Karpas-422 (cell line): ENCODE measurements around the gene TROAP. TPM values are rescaled to one million over a fixed set of nuclear protein-coding genes. Genes with fewer than 3 reads are reported as not detected.

Experiments used
- DNase-seq: peaks from one replicate; pipeline ENCODE4 v3.0.0-alpha.2; 2015
- H2AFZ ChIP-seq: fragments of 200-600 bp; sonication (generic); 2 replicates; pipeline ENCODE4 v1.6.1; 2014; ENCODE audit warnings: antibody characterized with exemption, low read length, mixed read lengths
- H3K27ac ChIP-seq: fragments of 200-600 bp; sonication (generic); 2 replicates; pipeline ENCODE4 v1.5.1; 2014; ENCODE audit warnings: mild to moderate bottlenecking, low read length, moderate library complexity
- H3K27me3 ChIP-seq: fragments of 200-600 bp; sonication (generic); 2 replicates; pipeline ENCODE4 v1.6.1; 2014; ENCODE audit warnings: low read length, mixed read lengths
- H3K36me3 ChIP-seq: fragments of 200-600 bp; sonication (generic); 2 replicates; pipeline ENCODE4 v1.6.1; 2014; ENCODE audit warnings: low read length, mixed read lengths; ENCODE audit not compliant: insufficient read depth
- H3K4me1 ChIP-seq: fragments of 200-600 bp; sonication (generic); 2 replicates; pipeline ENCODE4 v1.6.1; 2014; ENCODE audit warnings: mild to moderate bottlenecking, low read length, mixed read lengths
- H3K4me2 ChIP-seq: fragments of 200-600 bp; sonication (generic); 2 replicates; pipeline ENCODE4 v1.6.1; 2014; ENCODE audit warnings: low read length, low read depth, mild to moderate bottlenecking; ENCODE audit not compliant: poor library complexity, severe bottlenecking
- H3K4me3 ChIP-seq: fragments of 200-600 bp; sonication (generic); 2 replicates; pipeline ENCODE4 v1.5.1; 2014; ENCODE audit warnings: mild to moderate bottlenecking, antibody characterized with exemption, low read length, mixed read lengths
- H3K79me2 ChIP-seq: fragments of 200-600 bp; sonication (generic); 2 replicates; pipeline ENCODE4 v1.6.1; 2014; ENCODE audit warnings: mild to moderate bottlenecking, low read length, mixed read lengths
- H3K9ac ChIP-seq: fragments of 200-600 bp; sonication (generic); 2 replicates; pipeline ENCODE4 v1.6.0; 2014; ENCODE audit warnings: low read length
- H3K9me2 ChIP-seq: fragments of 200-600 bp; sonication (generic), shearing (Covaris generic); replicated peaks from 2 replicates; pipeline ENCODE4 v1.6.0; 2014; ENCODE audit warnings: mild to moderate bottlenecking, low read length, moderate library complexity; ENCODE audit not compliant: insufficient read depth
- H3K9me3 ChIP-seq: fragments of 300-700, 200-600 bp; sonication (generic); 2 replicates; pipeline ENCODE4 v1.6.1; 2014; ENCODE audit warnings: low read length, mixed read lengths
- H4K20me1 ChIP-seq: fragments of 200-600 bp; sonication (generic); 2 replicates; pipeline ENCODE4 v1.6.1; 2014; ENCODE audit warnings: mild to moderate bottlenecking, antibody characterized with exemption, low read length, low read depth; ENCODE audit not compliant: insufficient read depth
- total RNA-seq: library from RNA; depleted of rRNA; stranded (reverse); fragments of >200 nt; shearing (Covaris generic); gene quantifications from 2 replicates; pipeline ENCODE4 v1.2.3, GENCODE V29; 2014; ENCODE audit warnings: low replicate concordance

Gene TROAP
- total RNA-seq, 1 experiment from 2014 or later: 20.2 TPM

GRCh38 chr12:49292729-49293055 is 30.4 kb upstream of the TROAP start:
- Histone ChIP-seq H2AFZ (no peak overlapping the region), H3K9ac (no peak overlapping the region), H3K4me2 (no peak overlapping the region), H3K79me2 (no peaks in the 10 kb centered on the region), H4K20me1 (no peaks in the 10 kb centered on the region), H3K9me2 (no peaks in the 10 kb centered on the region), H3K36me3 (no peaks in the 10 kb centered on the region), H3K27me3 (no peaks in the 10 kb centered on the region), H3K27ac (no peak overlapping the region), H3K4me1 (peaks cover 10% of the 10 kb centered on the region), H3K9me3 (no peaks in the 10 kb centered on the region), H3K4me3 (no peak overlapping the region)
- DNase-seq: no peak

GRCh38 chr12:49293056-49293956 is 29.7 kb upstream of the TROAP start:
- H3K4me3 ChIP-seq: no peak overlapping the region
- H2AFZ ChIP-seq: no peak overlapping the region
- no peak overlapping the region for H3K9ac ChIP-seq
- no peaks in the 10 kb centered on the region for H3K9me2 ChIP-seq
- no peaks in the 10 kb centered on the region for H3K36me3 ChIP-seq
- peaks cover 12% of the 10 kb centered on the region for H3K4me1 ChIP-seq
- no peaks in the 10 kb centered on the region for H4K20me1 ChIP-seq
- no peaks in the 10 kb centered on the region for H3K79me2 ChIP-seq
- no peaks in the 10 kb centered on the region for H3K27me3 ChIP-seq
- DNase-seq: no peak
- no peak overlapping the region for H3K4me2 ChIP-seq
- no peak overlapping the region for H3K27ac ChIP-seq
- no peaks in the 10 kb centered on the region for H3K9me3 ChIP-seq

- Histone ChIP-seq H4K20me1 (no peaks in the 10 kb centered on the region), H3K4me2 (no peak overlapping the region), H3K27me3 (no peaks in the 10 kb centered on the region), H3K4me3 (no peak overlapping the region), H2AFZ (no peak overlapping the region), H3K9me3 (no peaks in the 10 kb centered on the region), H3K79me2 (no peaks in the 10 kb centered on the region), H3K9ac (no peak overlapping the region), H3K27ac (no peak overlapping the region), H3K36me3 (no peaks in the 10 kb centered on the region), H3K4me1 (peaks cover 12% of the 10 kb centered on the region), H3K9me2 (no peaks in the 10 kb centered on the region)
- no peak for DNase-seq
These were observed 28.8 kb upstream of the TROAP start for GRCh38 chr12:49294086-49294803.

GRCh38 chr12:49294804-49295081 is 28.3 kb upstream of the TROAP start:
- Histone ChIP-seq H3K4me3 (no peak overlapping the region), H3K27ac (no peak overlapping the region), H4K20me1 (no peaks in the 10 kb centered on the region), H3K9ac (no peak overlapping the region), H3K27me3 (no peaks in the 10 kb centered on the region), H3K36me3 (no peaks in the 10 kb centered on the region), H2AFZ (no peak overlapping the region), H3K79me2 (no peaks in the 10 kb centered on the region), H3K9me3 (no peaks in the 10 kb centered on the region), H3K4me1 (peaks cover 12% of the 10 kb centered on the region), H3K9me2 (no peaks in the 10 kb centered on the region), H3K4me2 (no peak overlapping the region)
- DNase-seq: no peak

- Histone ChIP-seq H3K27me3 (no peaks in the 10 kb centered on the region), H3K27ac (no peak within 1 kb of the TSS), H2AFZ (no peak within 1 kb of the TSS), H3K9me2 (no peaks in the 10 kb centered on the region), H3K4me1 (peaks cover 12% of the 10 kb centered on the region), H3K79me2 (no peaks in the 10 kb centered on the region), H3K36me3 (no peaks in the 10 kb centered on the region), H3K9me3 (no peaks in the 10 kb centered on the region), H3K9ac (no peak within 1 kb of the TSS), H3K4me3 (no peak within 1 kb of the TSS), H3K4me2 (no peak within 1 kb of the TSS), H4K20me1 (no peaks in the 10 kb centered on the region)
- no peak for DNase-seq
These were observed 27.7 kb upstream of the TROAP start, which contains the start of gene PRPH for GRCh38 chr12:49295082-49295936. Gene PRPH (plus strand): TSS chr12:49295147. CDS start chr12:49295201, 54 bp downstream.

GRCh38 chr12:49296034-49296835 is 26.8 kb upstream of the TROAP start:
- peaks cover 12% of the 10 kb centered on the region for H3K4me1 ChIP-seq
- no peak overlapping the region for H3K27ac ChIP-seq
- H3K36me3 ChIP-seq: no peaks in the 10 kb centered on the region
- peak overlapping the region; percentile 51 for H3K4me2 ChIP-seq
- H3K79me2 ChIP-seq: no peaks in the 10 kb centered on the region
- peak; percentile 85 for DNase-seq
- no peaks in the 10 kb centered on the region for H4K20me1 ChIP-seq
- H3K9me2 ChIP-seq: no peaks in the 10 kb centered on the region
- H3K9me3 ChIP-seq: no peaks in the 10 kb centered on the region
- no peak overlapping the region for H2AFZ ChIP-seq
- no peak overlapping the region for H3K9ac ChIP-seq
- H3K4me3 ChIP-seq: peak overlapping the region; percentile 42; the same call in 1 of the 2 replicates
- H3K27me3 ChIP-seq: no peaks in the 10 kb centered on the region

- Histone ChIP-seq H3K9ac (no peak overlapping the region), H3K27me3 (no peaks in the 10 kb centered on the region), H3K79me2 (no peaks in the 10 kb centered on the region), H4K20me1 (no peaks in the 10 kb centered on the region), H3K9me3 (no peaks in the 10 kb centered on the region), H3K9me2 (no peaks in the 10 kb centered on the region), H2AFZ (no peak overlapping the region), H3K27ac (no peak overlapping the region), H3K4me3 (peak overlapping the region; percentile 42; the same call in 1 of the 2 replicates), H3K4me2 (peak overlapping the region; percentile 51), H3K36me3 (no peaks in the 10 kb centered on the region), H3K4me1 (peaks cover 16% of the 10 kb centered on the region)
- peak; percentile 81 for DNase-seq
These were observed 26.0 kb upstream of the TROAP start for GRCh38 chr12:49296836-49297694.
